ENCODE results near the gene HSD17B4. TPM values are rescaled to one million over a fixed set of nuclear protein-coding genes. Genes with fewer than 3 reads are reported as not detected.
"Not testable (repeated sequence)": the region's sequence is repeated elsewhere in the genome, so short reads cannot be mapped to it uniquely, and the experiment has no call there.

Gene HSD17B4
- total RNA-seq, 1 experiment from 2014 or later: 107 TPM

GRCh38 chr5:119412279-119413227 lies 39.7 kb upstream of the HSD17B4 start:
- TF ChIP-seq CTCF (IDR thresholded peaks at IDR 0.05) (peak; percentile 51; the same call in 1 of the 2 replicates), REST (IDR thresholded peaks at IDR 0.05; ENCODE audit: insufficient read depth in 1 of 2, low read depth in 2 of 2, low read length in 1 of 2) (no peak), SIN3A (IDR thresholded peaks at IDR 0.05; ENCODE audit: borderline replicate concordance, insufficient read depth, low read depth, low read length) (no peak)
- H3K27ac ChIP-seq (ENCODE audit: low read length): no peak overlapping the region
- intact Hi-C loops (cut with micrococcal nuclease; ENCODE audit: unreplicated experiment) (loop anchor here (1.0 to 2.0 kb wide), 2 partner anchors 390 to 424 kb away; partner anchors contain the start of gene DTWD2), in situ Hi-C loops (cut with HindIII; ENCODE audit: low pct_unique_long_range_greater_than_20kb, low sequenced_read_pairs) (no loop called here)
- H3K4me3 ChIP-seq (ENCODE audit: low read depth in 2 of 2, low read length in 2 of 2): peak overlapping the region; percentile 52 to 53
- H3K4me1 ChIP-seq (ENCODE audit: control insufficient read depth, insufficient read depth, low read length): peaks cover 5% of the 10 kb centered on the region; the same call in 1 of the 2 replicates
- DNase-seq (ENCODE audit: low read depth, low spot score): no peak
- ChIA-PET POLR2A (no interaction called here), CTCF (interaction anchor here (0.5 to 1.9 kb wide), 5 partner anchors 35 to 424 kb away, joined by 3 to 11 read pairs (median 6); partner anchors contain the start of genes DTWD2 and TNFAIP8)
- H3K9me3 ChIP-seq (ENCODE audit: control insufficient read depth, insufficient read depth, low read depth, low read length): no peaks in the 10 kb centered on the region
- H3K27me3 ChIP-seq (ENCODE audit: control insufficient read depth, insufficient read depth, low read length): no peaks in the 10 kb centered on the region; the same call in 1 of the 2 replicates
- BruUV-seq (replicated peaks): no TSS peak
- no peak for ATAC-seq
- no peaks in the 10 kb centered on the region for H3K36me3 ChIP-seq (ENCODE audit: control insufficient read depth, insufficient read depth, low read length)

GRCh38 chr5:119414124-119414734 lies 38.1 kb upstream of the HSD17B4 start:
- DNase-seq (ENCODE audit: low read depth, low spot score); ATAC-seq; H3K27me3 ChIP-seq (ENCODE audit: control insufficient read depth, insufficient read depth, low read length); H3K27ac ChIP-seq (ENCODE audit: low read length); intact Hi-C loops (cut with micrococcal nuclease; ENCODE audit: unreplicated experiment); H3K4me1 ChIP-seq (ENCODE audit: control insufficient read depth, insufficient read depth, low read length); H3K9me3 ChIP-seq (ENCODE audit: control insufficient read depth, insufficient read depth, low read depth, low read length); H3K36me3 ChIP-seq (ENCODE audit: control insufficient read depth, insufficient read depth, low read length); in situ Hi-C loops (cut with HindIII; ENCODE audit: low pct_unique_long_range_greater_than_20kb, low sequenced_read_pairs); BruUV-seq (replicated peaks); CTCF ChIA-PET; H3K4me3 ChIP-seq (ENCODE audit: low read depth in 2 of 2, low read length in 2 of 2): not testable (repeated sequence)
- POLR2A ChIA-PET: interaction anchor here (0.6 kb wide), 1 partner anchor 1139 kb away, joined by 3 read pairs; no protein-coding TSS in a partner anchor
